GM15510 (cell line): ENCODE results near the gene CEACAM19.

ENCODE experiments used
- POLR2A ChIP-seq: IDR thresholded peaks from 3 replicates; pipeline ENCODE4 v1.6.1; 2011; ENCODE audit warnings: borderline replicate concordance; ENCODE audit not compliant: insufficient read length; ENCODE audit errors: extremely low read depth

CEACAM19 gene, protein sequence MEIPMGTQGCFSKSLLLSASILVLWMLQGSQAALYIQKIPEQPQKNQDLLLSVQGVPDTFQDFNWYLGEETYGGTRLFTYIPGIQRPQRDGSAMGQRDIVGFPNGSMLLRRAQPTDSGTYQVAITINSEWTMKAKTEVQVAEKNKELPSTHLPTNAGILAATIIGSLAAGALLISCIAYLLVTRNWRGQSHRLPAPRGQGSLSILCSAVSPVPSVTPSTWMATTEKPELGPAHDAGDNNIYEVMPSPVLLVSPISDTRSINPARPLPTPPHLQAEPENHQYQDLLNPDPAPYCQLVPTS

DNA sequence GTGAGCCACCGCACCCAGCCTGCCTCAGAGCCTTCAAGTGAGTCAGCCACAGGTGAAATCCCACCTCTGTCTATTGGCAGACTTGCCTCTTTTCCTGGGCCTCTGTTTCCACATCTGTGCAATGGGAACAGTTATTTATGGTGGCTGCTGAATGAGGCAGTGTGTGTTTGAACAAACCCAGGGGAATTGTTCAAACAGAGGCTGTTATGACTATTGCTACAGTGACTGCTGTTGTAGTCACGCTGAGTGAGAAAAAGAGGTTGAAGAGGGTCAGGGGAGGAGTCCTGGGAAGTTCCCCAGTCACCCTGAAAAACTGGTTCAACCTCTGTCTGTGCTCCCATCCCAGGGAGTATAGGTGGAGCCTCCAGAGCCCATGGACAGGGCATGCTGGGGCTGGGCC lies at the start of gene CEACAM19:
Gene CEACAM19 (plus strand): TSS at position 83 of the 400 bp plus-strand sequence. CDS start 450 bp downstream, outside the sequence.
- TF ChIP-seq POLR2A, result no peak

DNA sequence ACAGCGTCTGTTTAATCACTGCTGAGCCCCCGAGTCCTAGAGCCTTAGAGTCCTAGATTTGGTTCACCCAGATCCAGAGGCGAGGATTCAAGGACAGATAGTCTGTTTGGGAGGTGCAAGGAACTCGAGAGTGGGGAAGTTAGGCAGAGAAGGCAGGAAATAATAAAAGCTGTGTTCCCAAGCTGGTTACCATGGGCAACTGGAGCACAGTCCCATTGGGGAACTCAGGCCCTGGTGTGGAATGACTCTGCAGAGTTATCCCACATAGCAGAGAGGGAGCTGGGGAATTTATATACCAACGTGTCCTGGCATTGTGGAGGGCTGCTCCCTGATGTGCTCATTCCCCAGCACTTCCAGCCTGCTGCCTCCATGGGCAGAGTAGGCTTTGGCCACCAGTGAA lies 48.2 kb upstream of the CEACAM19 start:
- TF ChIP-seq POLR2A, result no peak

DNA sequence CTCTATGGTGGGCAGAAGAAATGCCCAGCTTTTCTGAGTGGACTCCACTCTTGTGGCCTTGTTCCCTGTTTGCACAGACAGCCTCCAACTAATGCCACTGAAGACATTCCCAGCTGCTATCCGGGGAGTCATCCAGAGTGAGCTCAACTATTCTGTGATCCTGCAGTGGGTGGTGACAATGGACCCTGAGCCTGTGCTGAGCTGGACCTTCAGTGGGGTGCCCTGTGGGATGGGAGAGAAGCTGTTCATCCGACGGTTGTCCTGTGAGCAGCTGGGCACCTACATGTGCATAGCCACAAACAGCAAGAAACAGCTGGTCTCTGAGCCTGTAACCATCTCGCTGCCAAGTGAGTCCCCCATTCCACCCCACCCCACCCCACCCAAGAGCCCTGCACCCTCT lies 47.7 kb upstream of the CEACAM19 start:
- TF ChIP-seq POLR2A, result no peak

DNA sequence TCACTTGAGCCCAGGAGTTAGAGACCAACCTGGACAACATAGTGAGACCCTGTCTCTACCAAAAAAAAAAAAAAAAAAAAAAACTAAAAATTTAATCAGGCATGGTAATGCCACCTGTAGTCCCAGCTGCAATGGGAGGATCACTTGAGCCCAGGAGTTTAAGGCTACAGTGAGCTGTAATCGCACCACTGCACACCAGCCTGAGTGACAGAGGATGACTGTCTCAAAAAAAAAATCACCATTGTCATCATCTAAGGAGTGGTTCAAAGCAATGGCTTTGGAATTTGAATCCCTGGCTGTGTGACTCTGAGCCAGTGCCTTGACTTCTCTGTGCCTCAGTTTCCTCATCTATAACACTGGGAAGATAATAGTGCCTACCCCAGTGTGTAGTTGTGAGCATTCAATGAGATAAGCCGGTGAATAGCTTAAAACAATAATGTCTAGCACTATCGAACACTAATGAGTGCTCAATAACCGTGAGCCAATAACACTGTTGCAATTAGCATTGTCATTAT lies 46.4 kb upstream of the CEACAM19 start:
- TF ChIP-seq POLR2A, result no peak

DNA sequence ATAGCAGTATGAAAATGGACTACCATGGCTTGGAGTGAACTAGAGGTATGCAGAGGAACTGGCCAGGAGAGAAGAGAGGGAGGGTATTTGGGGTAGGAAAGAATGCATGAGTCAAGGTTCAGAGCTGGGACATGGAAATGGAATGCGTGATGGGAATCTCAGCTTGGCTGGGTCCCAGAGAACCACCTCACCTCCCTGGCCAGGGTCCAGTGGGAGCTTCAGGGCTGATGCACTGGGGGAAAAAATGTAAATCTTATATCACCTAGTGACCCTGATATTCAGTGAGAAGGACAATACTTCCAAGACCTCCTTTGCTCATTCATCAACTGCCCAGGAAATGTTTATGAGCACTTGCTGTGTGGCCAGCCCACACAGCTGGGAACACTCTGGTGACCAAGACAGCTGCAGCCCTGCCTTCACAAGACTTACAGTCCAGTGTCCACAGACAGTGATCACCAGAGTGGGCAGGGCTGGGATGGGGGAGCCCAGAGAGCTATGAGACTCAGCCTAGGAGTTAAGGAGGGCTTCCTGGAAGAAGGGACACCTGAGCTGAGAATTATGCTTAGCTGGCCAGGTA lies 45.1 kb upstream of the CEACAM19 start:
- no peak for TF ChIP-seq POLR2A

DNA sequence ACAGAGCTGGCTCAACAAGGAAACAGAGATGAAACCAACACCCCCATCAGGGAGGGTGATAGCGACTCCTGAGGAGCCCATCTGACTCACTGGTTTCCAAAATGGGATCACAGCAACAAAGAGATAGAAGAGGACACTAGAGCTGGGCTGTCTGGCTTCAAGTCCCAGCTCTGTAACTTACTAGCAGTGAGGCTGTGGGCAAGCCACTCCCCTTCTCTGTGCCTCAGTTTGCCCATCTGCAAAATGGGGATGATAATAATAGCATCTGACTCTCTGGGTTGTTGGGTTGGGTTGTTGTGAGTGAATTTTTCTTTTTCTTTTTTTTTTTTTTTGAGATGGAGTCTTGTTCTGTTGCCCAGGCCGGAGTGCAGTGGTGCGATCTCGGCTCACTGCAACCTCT lies 43.7 kb upstream of the CEACAM19 start:
- TF ChIP-seq POLR2A, result no peak

DNA sequence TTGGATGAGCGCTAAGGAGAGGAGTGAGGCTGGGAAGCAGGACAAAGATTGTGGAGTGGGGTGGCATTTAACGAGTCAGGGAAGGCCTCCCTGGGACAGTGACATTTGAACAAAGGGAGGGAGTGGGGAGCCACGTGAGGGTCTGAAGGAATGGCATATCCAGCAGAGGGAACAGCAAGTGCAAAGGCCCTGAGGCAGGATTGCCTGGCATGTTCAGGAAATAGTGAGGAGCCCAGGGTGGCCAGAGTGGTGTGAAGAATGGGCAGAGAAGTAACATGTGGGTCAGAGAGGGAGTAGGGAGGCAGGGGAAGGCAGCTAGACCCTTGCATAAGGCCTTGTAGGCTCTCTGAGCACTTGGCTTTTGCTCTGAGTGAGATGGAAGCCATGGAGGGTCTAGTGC lies 42.5 kb upstream of the CEACAM19 start:
- no peak for TF ChIP-seq POLR2A

DNA sequence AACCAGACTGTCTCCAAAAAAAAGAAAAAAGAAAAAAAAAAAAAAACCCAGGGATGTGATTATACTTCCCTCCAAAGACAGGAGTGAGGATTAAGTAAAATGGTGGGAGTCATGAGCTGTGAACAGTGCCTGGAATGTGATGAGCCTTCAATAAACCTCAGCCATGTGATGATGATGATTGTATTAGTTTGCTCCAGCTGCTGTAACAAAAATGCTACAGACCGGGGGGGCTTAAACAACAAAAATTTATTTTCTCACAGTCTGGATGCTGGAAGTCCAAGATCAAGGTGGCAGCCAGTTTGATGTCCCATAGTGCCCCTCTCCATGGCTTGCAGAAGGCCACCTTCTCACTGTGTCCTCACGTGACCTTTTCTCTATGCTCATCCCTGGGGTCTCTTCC lies 36.5 kb upstream of the CEACAM19 start:
- no peak for TF ChIP-seq POLR2A

DNA sequence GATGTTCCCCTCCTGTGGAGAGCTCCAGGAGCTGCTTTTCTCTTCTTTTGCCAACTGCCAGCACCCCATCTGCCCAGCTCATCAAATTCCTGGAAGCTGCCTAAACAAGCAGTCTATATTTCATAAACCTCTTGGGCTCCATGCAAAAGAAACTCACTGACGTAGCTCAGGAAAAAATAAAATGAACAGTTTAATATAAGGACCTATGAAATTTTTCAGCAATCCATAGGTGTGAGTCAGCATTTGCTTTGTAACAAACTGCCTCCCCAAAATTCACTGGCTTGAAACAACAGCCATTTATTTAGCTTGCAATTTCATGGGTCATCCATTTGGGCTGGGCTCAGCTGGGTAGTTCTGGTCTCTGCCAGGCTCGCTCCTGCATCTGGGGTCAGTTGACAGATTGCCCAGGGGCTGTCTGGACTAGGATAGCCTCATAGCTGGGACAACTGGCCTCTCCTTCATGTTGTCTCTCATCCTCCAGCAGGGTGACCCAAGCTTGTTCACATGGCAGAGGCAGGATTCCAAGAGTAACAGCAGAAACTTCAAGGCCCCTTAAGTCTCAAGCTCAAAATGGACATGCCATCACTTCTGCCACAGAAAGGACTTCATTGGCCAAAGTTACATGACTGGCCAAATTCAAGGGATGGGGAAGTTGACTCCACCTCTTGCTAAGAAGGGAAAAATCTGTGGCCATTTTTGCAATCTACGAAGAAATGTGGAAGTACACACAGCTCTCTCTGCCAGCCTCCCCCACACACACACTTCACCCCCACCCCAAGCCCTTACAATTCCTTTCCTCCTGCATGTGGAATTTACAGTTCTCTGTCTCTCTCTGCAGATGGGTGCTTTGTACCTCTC lies 35.5 kb upstream of the CEACAM19 start:
- TF ChIP-seq POLR2A, result no peak

DNA sequence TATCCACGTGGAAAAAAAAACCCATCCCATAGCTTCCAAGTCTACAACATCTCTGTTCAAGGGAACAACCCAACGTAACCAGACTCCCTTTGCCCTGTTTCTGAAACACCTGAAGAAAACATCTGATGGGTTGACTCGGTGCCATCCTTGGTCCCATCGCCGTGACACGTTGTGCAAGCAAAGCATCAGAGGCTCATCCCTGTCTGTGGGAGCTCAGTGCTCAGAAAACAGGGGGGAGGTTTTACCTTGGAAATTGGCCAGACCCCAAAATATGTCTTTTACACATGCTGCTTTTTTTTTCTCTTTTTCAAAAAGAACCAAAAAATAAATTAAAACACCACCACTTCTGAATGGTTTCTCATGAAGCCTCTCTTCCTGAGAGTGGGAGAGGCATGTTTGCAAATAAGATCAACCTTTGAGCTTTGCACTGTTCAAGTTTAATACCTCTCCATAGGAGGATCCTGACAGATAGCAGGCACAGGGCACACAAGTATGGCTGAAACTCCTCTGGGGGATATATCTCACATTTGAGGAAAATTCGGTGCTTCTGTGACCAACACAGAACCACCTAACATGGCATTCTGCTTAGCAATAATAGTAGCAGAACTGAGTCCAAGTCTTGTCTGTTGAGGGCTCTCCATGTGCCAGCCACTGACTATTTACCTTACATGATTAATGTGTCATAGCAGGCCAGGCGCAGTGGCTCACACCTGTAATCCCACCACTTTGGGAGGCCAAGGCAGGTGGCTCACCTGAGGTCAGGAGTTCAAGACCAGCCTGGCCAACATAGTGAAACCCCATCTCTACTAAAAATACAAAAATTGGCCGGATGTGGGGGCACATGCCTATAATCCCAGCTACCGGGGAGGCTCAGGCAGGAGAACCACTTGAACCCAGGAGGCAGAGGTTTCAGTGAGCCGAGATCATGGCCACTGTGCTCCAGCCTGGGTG lies 34.6 kb upstream of the CEACAM19 start:
- TF ChIP-seq POLR2A, result no peak

DNA sequence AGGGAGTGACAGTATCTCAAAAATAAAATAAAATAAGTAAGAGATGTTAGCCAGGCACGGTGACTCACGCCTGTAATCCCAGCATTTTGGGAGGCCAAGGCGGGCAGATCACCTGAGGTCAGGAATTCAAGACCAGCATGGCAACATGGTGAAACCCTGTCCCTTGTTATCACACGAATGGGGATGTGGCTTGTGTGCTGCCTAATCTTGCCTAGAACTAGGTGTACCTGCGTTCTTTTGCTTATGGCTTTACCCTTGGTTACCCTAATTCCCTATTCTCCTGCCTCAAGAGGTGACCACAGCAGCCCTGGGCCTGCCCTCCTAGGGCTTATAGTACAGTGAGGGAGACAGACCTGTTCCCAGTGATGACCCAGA lies 33.9 kb upstream of the CEACAM19 start:
- no peak for TF ChIP-seq POLR2A

DNA sequence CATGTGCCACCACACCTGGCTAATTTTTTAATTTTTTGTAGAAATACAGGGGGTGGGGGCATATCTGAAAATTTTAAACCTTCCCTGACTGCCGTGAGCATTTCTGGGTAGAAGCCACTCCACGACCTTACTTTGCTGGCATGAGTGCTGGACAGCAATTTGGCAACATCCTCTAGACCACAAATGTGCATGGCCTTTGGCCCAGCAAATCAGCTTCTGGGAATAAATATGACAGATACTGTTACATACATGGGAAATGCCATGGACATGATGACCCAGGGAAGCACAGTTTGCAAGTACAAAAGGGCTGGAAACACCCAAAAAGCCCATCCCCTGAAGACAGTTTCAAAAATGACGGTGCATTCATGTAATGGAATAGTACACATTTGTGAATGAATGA lies 30.8 kb upstream of the CEACAM19 start:
- TF ChIP-seq POLR2A, result no peak

DNA sequence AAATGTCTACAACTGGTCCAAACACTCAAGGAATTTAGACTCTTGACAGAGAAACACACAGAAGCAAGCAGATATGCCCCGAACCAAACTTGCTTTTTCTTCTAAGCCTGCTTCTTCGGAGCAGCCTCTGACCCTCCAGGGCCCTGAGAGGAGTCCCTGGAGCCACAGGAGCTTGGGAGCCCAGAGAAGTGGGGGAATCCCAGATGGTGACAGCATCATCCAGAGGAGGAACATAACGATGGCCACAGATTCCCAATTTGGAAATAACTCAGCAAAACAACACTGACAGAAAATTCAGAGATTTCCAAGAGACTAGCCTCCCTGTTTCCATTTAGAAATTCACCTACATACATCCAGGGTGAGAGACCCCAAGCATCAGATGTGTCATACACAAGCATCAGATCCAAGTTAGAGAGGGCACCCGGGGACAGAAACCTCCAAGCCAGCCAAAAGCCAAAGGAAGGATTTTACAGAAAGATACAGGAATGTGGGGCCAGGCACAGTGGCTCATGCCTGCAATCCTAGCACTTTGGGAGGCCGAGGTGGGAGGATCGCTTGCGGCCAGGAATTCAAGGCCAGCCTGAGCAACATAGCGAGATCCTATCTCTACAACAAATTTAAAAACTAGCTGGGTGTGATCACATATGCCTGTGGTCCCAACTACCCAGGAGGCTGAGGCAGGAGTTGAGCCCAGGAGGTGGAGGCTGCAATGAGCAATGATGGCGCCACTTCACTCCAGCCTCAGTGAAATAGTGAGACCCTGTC lies 29.6 kb upstream of the CEACAM19 start:
- TF ChIP-seq POLR2A, result no peak

DNA sequence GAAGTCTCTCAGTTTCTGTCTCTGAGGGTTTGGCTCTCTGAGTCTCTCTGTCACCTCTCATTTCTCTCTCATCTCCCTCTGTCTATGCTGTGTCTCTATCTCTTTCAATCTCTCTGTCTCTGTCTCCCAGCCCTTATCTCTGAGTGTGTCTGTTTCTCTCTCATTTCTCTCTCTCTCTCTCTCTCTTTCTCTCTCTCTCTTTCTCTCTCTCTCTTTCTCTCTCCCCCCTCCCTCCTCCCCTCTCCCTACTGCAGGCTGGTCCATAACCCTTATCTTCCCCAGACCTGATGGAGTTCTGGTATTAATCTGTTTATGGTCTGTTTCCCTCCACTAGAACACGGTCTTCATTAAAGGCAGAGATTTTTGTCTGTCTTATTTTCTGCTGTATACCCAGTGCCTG lies 28.9 kb upstream of the CEACAM19 start:
- no peak for TF ChIP-seq POLR2A
